Bronchial epithelial cell (primary cell): ENCODE results near the gene RITA1. TPM values are rescaled to one million over a fixed set of nuclear protein-coding genes. Genes with fewer than 3 reads are reported as not detected.

Experiments
- DNase-seq: peaks from one replicate; pipeline ENCODE4 v3.0.0-alpha.2; 2010; ENCODE audit warnings: low read depth
- FAIRE-seq: peaks from 2 replicates; lab custom pipeline; 2011; peaks lifted over from hg19 to GRCh38; lab: Jason Lieb, UNC
- H3K27me3 ChIP-seq: 2 replicates; pipeline ENCODE4 v1.5.1; 2011; ENCODE audit warnings: low read length; ENCODE audit not compliant: control insufficient read depth, insufficient read depth
- H3K36me3 ChIP-seq: 2 replicates; pipeline ENCODE4 v1.5.1; 2011; ENCODE audit warnings: low read length; ENCODE audit not compliant: control insufficient read depth, insufficient read depth
- H3K4me3 ChIP-seq: 2 replicates; pipeline ENCODE4 v1.5.1; 2011; ENCODE audit warnings: mild to moderate bottlenecking, low read depth, low read length, control low read depth
- CTCF ChIP-seq: IDR thresholded peaks from 2 replicates; pipeline ENCODE4 v1.5.1; 2011; ENCODE audit warnings: mild to moderate bottlenecking, moderate library complexity, low read length, control low read depth, inconsistent platforms; ENCODE audit not compliant: insufficient read depth, severe bottlenecking
- total RNA-seq: library from RNA; depleted of rRNA; stranded (reverse); fragments of >200 nt; gene quantifications from 2 replicates; pipeline ENCODE4 v1.2.1, GENCODE V29; 2014

The RITA1 gene
- total RNA-seq, 1 donor from 2014 or later, result 17.6 TPM

DNA sequence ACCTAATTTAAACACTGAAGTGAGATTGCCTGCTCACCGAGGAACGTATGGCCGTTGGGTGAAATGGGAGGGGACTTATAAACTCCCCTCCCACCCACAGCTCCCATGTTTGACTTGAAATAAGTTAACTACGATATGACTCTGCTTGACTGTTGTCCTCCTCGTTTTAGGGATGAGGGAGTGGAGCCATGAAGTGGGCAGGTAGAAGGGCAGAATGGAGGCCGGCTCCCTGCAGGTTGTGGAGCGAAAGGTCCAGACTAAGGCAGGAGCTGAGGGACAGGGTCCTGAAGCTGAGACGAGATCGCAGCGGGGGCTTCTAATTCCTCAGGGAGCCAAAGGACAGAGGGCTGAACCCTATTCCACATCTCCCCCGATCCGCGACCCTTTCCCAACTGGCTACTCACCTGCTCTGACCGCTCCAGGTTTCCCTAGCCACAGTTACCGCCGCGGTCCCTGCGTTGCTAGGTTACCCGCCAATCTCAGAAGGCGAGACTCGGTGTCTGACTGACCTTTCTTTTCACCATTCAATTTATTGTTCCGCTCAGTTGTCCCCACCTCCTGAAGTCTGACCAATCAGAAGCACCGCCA, 35.2 kb downstream of the RITA1 start:
- H3K4me3 ChIP-seq, result peak overlapping the region; percentile 30
- TF ChIP-seq CTCF, result no peak
- no peak for FAIRE-seq
- DNase-seq, result no peak
- H3K36me3 ChIP-seq, result no peaks in the 10 kb centered on the region
- no peaks in the 10 kb centered on the region for H3K27me3 ChIP-seq

DNA sequence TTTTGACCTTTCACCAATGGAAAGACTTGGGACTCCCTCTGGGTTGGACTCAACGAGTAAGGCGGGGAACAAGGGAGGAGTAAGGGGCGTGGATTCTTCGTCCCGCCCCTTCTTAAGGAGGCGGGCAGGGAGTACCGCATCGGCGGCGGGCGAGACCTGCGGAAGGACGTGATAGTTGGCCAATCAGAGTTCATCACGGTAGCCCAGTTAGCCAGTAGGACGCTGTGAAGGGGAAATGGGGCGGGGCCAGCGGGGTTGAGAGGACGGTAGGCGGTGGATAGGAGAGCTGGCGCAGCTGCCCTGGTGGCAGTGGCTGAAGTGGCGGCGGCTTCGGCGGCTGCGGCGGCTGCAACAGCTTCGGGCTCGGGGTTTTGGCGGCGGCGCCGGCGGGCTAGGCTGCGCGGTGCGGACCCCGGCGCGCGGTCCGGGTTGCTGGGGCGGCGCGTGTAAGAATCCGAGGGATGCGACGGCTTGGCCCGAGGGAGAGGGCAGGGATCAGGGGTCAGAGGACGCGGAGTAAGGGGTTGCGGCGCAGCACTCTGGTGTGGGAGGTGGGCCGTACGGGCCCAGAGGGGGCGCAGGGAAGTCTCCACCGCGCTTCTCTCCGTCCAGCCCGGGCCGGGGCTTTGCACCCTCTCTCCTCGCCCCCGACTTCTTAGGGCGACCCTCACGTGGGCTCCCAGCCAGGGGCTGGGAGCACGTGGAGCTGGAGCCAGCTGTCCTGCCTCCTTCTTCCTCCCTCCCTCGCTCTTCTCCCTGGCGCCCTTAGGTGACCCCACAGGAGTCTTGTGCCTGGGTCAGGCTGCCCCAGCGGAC, 35.9 kb downstream of the RITA1 start, which contains the start of gene TPCN1:
TPCN1 (plus strand) TSS at position 284 of the 816 bp plus-strand sequence. CDS start 5,389 bp downstream, outside the sequence.
- DNase-seq (peak; percentile 100), FAIRE-seq (no peak)
- TF ChIP-seq CTCF, result no peak
- H3K27me3 ChIP-seq, result no peaks in the 10 kb centered on the region
- peak within 1 kb of the TSS; percentile 87 for H3K4me3 ChIP-seq
- H3K36me3 ChIP-seq, result no peaks in the 10 kb centered on the region

GRCh38 chr12:113221997-113222729, 36.6 kb downstream of the RITA1 start:
- TF ChIP-seq CTCF, result no peak
- DNase-seq (no peak), FAIRE-seq (no peak)
- Histone ChIP-seq H3K36me3 (peaks cover 4% of the 10 kb centered on the region), H3K27me3 (no peaks in the 10 kb centered on the region), H3K4me3 (peak overlapping the region; percentile 87)

GRCh38 chr12:113222730-113223531, 37.4 kb downstream of the RITA1 start:
- DNase-seq, result peak; percentile 78
- FAIRE-seq, result no peak
- TF ChIP-seq CTCF, result no peak
- Histone ChIP-seq H3K4me3 (no peak overlapping the region), H3K27me3 (no peaks in the 10 kb centered on the region), H3K36me3 (peaks cover 11% of the 10 kb centered on the region)

DNA sequence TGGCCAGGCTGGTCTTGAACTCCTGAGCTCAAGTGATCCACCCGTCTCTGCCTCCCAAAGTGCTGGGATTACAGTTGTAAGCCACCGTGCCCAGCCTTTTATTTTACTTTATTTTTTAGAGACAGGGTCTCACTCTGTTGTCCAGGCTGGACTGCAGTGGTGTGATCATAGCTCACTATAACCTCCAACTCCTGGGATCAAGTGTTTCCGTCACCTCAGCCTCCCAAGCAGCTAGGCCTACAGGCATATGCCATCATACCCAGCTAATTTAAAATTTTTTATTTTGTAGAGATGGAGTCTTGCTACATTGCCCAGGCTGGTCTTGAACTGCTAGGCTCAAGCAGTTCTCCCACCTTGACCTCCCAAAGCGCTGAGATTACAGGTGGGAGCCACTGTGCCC, 39.4 kb downstream of the RITA1 start:
- no peak for FAIRE-seq
- Histone ChIP-seq H3K4me3 (no peak overlapping the region), H3K27me3 (no peaks in the 10 kb centered on the region), H3K36me3 (peaks cover 14% of the 10 kb centered on the region)
- DNase-seq, result no peak
- TF ChIP-seq CTCF, result no peak
